Measurements from ENCODE around the gene FKBP3. TPM values are rescaled to one million over a fixed set of nuclear protein-coding genes. Genes with fewer than 3 reads are reported as not detected.
"Not testable (repeated sequence)": the region's sequence is repeated elsewhere in the genome, so short reads cannot be mapped to it uniquely, and the experiment has no call there.

The FKBP3 gene
- total RNA-seq, 1 donor from 2014 or later: 74.3 TPM

DNA sequence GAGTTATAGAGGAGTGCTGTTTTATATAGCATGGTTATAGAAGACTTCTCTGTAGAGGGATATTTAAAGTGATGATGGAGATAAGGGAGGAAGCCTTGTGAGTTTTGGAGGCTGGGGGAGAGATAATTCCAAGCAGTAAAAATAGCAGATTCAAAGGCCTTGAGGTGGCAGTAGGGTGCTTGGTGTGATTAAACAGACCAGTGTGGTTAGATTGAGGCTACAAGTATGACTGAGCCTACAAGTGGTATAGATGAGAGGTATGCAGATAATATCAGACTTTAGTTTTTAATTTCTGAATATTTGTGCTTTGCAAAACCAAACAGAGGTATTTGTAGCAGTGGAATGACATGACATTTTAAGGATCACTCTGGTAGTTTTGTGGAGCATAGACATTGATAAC, 21.8 kb upstream of the FKBP3 start:
- TF ChIP-seq, protein P1, sequence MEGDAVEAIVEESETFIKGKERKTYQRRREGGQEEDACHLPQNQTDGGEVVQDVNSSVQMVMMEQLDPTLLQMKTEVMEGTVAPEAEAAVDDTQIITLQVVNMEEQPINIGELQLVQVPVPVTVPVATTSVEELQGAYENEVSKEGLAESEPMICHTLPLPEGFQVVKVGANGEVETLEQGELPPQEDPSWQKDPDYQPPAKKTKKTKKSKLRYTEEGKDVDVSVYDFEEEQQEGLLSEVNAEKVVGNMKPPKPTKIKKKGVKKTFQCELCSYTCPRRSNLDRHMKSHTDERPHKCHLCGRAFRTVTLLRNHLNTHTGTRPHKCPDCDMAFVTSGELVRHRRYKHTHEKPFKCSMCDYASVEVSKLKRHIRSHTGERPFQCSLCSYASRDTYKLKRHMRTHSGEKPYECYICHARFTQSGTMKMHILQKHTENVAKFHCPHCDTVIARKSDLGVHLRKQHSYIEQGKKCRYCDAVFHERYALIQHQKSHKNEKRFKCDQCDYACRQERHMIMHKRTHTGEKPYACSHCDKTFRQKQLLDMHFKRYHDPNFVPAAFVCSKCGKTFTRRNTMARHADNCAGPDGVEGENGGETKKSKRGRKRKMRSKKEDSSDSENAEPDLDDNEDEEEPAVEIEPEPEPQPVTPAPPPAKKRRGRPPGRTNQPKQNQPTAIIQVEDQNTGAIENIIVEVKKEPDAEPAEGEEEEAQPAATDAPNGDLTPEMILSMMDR (IDR thresholded peaks at IDR 0.05; ENCODE audit: unreplicated experiment): no peak
- no peaks in the 10 kb centered on the region for H3K4me1 Mint-ChIP-seq
- H3K9me3 Mint-ChIP-seq: no peaks in the 10 kb centered on the region
- no peak overlapping the region for H3K4me3 Mint-ChIP-seq
- DNase-seq (ENCODE audit: low spot score in 2 of 2, unreplicated experiment in 2 of 2): no peak
- peaks cover 2% of the 10 kb centered on the region for H3K36me3 Mint-ChIP-seq
- H3K27me3 Mint-ChIP-seq (ENCODE audit: low read depth): no peaks in the 10 kb centered on the region
- no peak overlapping the region for H3K27ac Mint-ChIP-seq

DNA sequence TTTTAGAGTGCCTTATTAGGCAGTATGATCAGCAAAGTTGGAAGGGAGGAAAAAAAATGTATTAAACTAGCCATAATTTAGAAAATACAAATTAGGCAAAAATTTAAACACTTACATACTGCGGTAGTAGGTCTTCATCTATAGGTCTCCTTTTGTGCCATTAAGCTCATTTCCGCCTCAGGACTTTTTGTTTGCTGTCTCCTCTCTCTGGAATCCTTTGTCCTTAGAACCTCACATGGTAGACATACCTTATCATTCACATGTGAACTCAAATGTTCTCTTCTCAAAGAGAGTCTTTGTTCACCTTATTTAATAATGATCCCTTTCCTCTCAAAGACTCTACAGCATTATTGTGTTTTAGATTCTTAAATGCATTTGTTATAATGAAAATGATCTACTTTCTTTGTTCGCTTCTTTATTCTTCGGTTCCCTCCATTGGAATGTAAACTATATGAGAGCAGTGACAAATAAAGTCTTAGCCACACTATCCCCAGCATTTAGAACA, 16.2 kb upstream of the FKBP3 start:
- H3K27ac Mint-ChIP-seq: no peak overlapping the region
- H3K9me3 Mint-ChIP-seq: no peaks in the 10 kb centered on the region
- H3K4me3 Mint-ChIP-seq: no peak overlapping the region
- H3K36me3 Mint-ChIP-seq: peaks cover 2% of the 10 kb centered on the region
- TF ChIP-seq, protein P1 (IDR thresholded peaks at IDR 0.05; ENCODE audit: unreplicated experiment): no peak
- DNase-seq (ENCODE audit: low spot score in 2 of 2, unreplicated experiment in 2 of 2): no peak
- no peaks in the 10 kb centered on the region for H3K4me1 Mint-ChIP-seq
- H3K27me3 Mint-ChIP-seq (ENCODE audit: low read depth): no peaks in the 10 kb centered on the region

DNA sequence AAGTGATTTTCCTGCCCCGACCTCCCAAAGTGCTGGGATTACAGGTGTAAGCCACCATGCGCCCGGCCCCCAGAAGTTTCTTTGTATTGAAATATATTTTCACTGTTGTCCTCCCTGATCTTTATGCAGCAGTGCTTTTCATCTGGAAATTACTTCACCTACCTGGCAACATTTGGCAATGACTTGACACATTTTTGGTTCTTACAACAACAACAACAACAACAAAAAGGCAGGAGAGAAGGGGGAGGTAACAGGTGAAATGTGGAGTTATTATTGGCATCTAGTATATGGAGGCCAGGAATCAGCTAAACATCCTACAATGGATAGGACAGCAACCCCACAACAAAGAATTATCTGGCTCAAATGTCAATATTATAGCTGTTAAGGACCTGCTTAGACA, 15.3 kb upstream of the FKBP3 start:
- no peak overlapping the region for H3K4me3 Mint-ChIP-seq
- H3K9me3 Mint-ChIP-seq: no peaks in the 10 kb centered on the region
- peaks cover 7% of the 10 kb centered on the region for H3K36me3 Mint-ChIP-seq
- DNase-seq (ENCODE audit: low spot score in 2 of 2, unreplicated experiment in 2 of 2): no peak
- TF ChIP-seq, protein P1 (IDR thresholded peaks at IDR 0.05; ENCODE audit: unreplicated experiment): no peak
- H3K27ac Mint-ChIP-seq: no peak overlapping the region
- no peaks in the 10 kb centered on the region for H3K4me1 Mint-ChIP-seq
- H3K27me3 Mint-ChIP-seq (ENCODE audit: low read depth): no peaks in the 10 kb centered on the region

DNA sequence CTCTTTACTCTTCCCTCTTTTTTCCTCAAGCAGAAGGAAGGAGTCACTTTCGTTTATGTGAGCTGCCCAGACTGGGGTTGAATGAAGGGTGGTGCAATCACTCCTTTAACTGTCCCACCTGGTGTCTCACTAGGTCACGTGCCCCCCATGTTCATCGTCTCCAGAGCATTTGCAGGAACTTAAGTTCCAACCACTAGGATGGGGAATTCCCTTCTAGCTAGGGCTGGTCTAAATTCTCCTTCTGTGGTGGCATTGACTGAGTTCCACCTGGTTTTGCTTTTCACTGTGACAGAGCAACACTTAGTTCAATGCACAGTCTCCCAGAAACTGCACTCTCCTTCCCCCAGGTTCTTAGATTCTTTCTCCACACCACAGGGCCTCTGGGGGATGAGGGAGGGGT, 10.9 kb upstream of the FKBP3 start:
- Mint-ChIP-seq H3K36me3 (peaks cover 8% of the 10 kb centered on the region), H3K9me3 (no peaks in the 10 kb centered on the region), H3K4me1 (no peaks in the 10 kb centered on the region), H3K27me3 (ENCODE audit: low read depth) (no peaks in the 10 kb centered on the region), H3K4me3 (no peak overlapping the region), H3K27ac (no peak overlapping the region)
- TF ChIP-seq, protein P1 (IDR thresholded peaks at IDR 0.05; ENCODE audit: unreplicated experiment): no peak
- DNase-seq (ENCODE audit: low spot score in 2 of 2, unreplicated experiment in 2 of 2): no peak

DNA sequence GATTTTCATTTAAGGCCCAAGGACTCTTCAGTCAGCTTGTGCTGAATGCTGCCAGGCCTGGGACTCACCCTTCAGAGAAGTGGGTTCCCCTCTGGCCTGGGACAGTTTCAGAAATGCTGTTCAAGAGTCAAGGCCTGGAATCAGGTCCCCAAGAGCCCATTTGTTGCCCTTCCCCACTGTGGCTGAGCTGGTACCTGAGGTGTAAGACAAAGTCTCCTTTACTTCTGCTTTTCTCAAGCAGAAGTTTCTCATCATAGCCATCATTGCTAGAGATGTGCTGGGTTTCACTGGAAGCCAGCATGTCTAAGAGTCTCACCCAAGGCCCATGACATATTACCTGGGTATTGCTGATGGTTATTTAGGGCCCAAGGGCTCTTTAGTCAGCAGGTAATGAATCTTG, 10.4 kb upstream of the FKBP3 start:
- Mint-ChIP-seq H3K36me3 (peaks cover 8% of the 10 kb centered on the region), H3K27me3 (ENCODE audit: low read depth) (no peaks in the 10 kb centered on the region), H3K4me1 (no peaks in the 10 kb centered on the region), H3K4me3 (no peak overlapping the region), H3K27ac (no peak overlapping the region), H3K9me3 (no peaks in the 10 kb centered on the region)
- no peak for DNase-seq (ENCODE audit: low spot score in 2 of 2, unreplicated experiment in 2 of 2)
- TF ChIP-seq, protein P1 (IDR thresholded peaks at IDR 0.05; ENCODE audit: unreplicated experiment): no peak

DNA sequence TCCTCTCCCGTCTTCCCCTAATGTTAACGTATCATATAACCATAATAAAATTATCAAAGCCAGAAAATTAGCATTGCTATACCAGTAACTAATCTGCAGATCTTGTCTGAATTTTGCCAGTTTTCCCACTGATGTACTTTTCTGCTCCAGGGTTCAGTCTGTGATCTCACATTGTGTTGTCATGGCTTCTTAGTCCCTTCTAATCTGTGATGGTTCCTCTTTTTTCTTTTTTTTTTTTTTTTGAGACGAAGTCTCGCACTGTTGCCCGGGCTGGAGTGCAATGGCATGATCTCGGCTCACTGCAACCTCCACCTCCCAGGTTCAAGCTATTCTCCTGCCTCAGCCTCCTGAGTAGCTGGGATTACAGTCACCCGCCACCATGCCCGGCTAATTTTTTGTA, 7.8 kb upstream of the FKBP3 start:
- H3K9me3 Mint-ChIP-seq; H3K36me3 Mint-ChIP-seq; H3K4me3 Mint-ChIP-seq; H3K27ac Mint-ChIP-seq; H3K27me3 Mint-ChIP-seq (ENCODE audit: low read depth); DNase-seq (ENCODE audit: low spot score in 2 of 2, unreplicated experiment in 2 of 2): not testable (repeated sequence)
- peaks cover 13% of the 10 kb centered on the region for H3K4me1 Mint-ChIP-seq
